Measurements from ENCODE around the gene OPCML.

- no peak for TF ChIP-seq CTCF (conservative IDR thresholded peaks at IDR 0.05; ENCODE audit: low read depth in 2 of 2)
- TF ChIP-seq POLR2AphosphoS5 (IDR thresholded peaks at IDR 0.05; ENCODE audit: low read depth): no peak
- no peak for TF ChIP-seq EZH2 (IDR thresholded peaks at IDR 0.05; ENCODE audit: low read depth, unreplicated experiment)
- TF ChIP-seq CREB1 (CRISPR knock-in tag; IDR thresholded peaks at IDR 0.05; ENCODE audit: low read depth): no peak
- no peak for TF ChIP-seq EZH2phosphoT487 (IDR thresholded peaks at IDR 0.05; ENCODE audit: unreplicated experiment)
- no peak for TF ChIP-seq REST (IDR thresholded peaks at IDR 0.05; ENCODE audit: unreplicated experiment)
- TF ChIP-seq ZNF331 (CRISPR knock-in tag; IDR thresholded peaks at IDR 0.05; ENCODE audit: low read depth): no peak
- TF ChIP-seq JUNB (IDR thresholded peaks at IDR 0.05; ENCODE audit: unreplicated experiment): no peak
- TF ChIP-seq ZNF462 (CRISPR knock-in tag; IDR thresholded peaks at IDR 0.05): no peak
- TF ChIP-seq ZNF114 (CRISPR knock-in tag; IDR thresholded peaks at IDR 0.05): no peak
- no peak for TF ChIP-seq NANOG (IDR thresholded peaks at IDR 0.05; ENCODE audit: borderline replicate concordance)
Measured at GRCh38 chr11:132692891-132693290, 839.4 kb downstream of the OPCML start.

Data from GM23338 (cell line).